ENCODE data around the gene ARHGEF6.

GRCh38 chrX:136735601-136736000 is 45.1 kb downstream of the ARHGEF6 start:
- TF ChIP-seq POLR2A (IDR thresholded peaks at IDR 0.05) (no peak), POLR2AphosphoS5 (IDR thresholded peaks at IDR 0.05) (no peak), CTCF (IDR thresholded peaks at IDR 0.05) (no peak), EP300 (IDR thresholded peaks at IDR 0.05) (no peak)

Data from stomach (tissue), 4 donors.